HG03432 (cell line): ENCODE data around the gene OR2T11.
"Not testable (repeated sequence)": the region's sequence is repeated elsewhere in the genome, so short reads cannot be mapped to it uniquely, and the experiment has no call there.

Experiments used
- ATAC-seq: cut with Tn5 transposase; IDR thresholded peaks from one replicate; pipeline ENCODE4 v1.9.1; 2021; ENCODE audit warnings: mild to moderate bottlenecking, moderate library complexity; ENCODE audit not compliant: unreplicated experiment

Gene OR2T11

GRCh38 chr1:248621770-248622169 is 13.1 kb downstream of the OR2T11 start:
- ATAC-seq, result no peak

GRCh38 chr1:248618878-248619277 is 16.0 kb downstream of the OR2T11 start:
- no peak for ATAC-seq

DNA sequence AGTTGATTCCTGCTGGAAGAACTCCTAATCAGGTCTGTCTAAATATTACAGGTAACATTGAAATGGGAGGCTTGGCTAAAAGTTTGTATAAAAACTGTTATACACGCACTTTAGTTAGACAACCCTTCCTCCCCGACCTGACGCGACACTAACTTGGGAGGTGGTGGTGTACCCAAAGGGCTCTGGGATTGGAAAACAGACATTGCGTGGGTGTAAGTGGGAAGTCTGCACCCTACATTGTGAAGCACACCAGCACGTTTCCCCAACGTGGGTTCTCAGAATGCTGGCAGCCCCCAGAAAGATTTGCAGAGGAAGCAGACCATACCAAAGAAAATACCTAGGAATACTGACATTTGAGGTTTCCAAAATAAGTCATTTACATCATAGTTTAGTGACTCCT is 16.8 kb downstream of the OR2T11 start:
- no peak for ATAC-seq

DNA sequence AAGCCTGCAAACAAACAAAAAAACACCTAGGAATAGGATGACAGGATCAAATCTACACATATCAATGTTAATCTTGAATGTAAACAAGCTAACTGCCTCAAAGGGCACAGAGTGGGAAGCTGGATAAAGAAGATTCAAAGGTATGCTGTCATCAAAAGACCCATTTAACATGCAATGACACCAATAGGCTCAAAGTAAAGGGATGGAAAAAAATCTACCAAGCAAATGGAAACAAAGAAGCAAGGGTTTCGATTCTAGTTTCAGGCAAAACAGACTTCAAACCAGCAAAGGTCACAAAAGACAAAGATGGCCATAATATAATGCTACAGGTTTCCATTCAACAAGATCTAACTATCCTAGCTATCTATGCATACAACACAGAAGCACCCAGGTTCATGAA is 21.1 kb downstream of the OR2T11 start:
- no peak for ATAC-seq

DNA sequence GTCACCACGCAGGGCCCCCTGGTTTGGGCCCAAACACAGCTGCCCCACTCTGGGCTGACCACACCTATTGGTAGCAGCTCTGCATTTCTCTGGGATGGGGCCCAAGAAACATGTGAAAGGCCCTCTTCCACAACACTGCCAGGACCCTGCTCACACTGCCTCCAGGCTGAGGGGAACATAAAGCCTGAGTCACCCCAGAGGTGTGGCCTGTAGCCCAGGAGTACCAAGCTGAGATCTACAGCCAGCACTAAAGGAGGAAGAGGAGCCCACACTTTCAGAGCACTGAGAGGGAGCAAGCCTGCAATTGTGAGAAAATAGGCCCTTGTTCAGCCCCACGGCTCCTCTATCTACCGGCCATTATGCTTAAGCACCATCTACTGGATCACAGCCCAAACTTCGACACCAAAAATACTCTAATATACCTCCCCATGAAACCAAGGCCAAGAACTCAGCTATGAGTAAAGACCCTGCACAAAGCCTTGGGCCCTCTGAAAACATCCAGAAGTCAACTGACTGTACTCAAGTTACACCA is 22.9 kb downstream of the OR2T11 start:
- no peak for ATAC-seq

- ATAC-seq, result no peak
These were observed 24.6 kb downstream of the OR2T11 start for GRCh38 chr1:248610301-248610700.

- no peak for ATAC-seq
These were observed 35.5 kb downstream of the OR2T11 start for GRCh38 chr1:248599396-248599795.

DNA sequence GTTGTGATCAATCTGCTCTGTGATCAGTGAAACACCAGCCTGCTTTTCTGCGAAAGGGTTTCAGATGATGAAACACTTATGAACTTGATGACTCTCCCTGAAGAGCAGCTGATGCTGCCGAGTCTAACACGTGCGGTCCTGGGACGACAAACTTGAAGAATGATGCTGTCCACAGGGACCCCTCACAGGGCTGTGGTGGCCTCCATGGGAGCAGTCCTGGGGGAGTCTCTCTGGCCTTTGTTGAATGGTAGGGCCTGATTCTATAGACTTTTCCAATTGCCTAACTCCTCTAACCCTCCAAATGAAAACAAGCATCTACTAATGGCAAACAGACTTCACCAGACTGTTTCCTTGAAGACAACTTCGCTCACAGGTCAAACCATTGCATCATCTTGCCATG is 37.3 kb downstream of the OR2T11 start, which contains the start of gene OR2T10:
TSS of gene OR2T10 (minus strand) at position 112 of the 400 bp plus-strand sequence. CDS start 3,932 bp downstream, outside the sequence.
- ATAC-seq, result no peak

DNA sequence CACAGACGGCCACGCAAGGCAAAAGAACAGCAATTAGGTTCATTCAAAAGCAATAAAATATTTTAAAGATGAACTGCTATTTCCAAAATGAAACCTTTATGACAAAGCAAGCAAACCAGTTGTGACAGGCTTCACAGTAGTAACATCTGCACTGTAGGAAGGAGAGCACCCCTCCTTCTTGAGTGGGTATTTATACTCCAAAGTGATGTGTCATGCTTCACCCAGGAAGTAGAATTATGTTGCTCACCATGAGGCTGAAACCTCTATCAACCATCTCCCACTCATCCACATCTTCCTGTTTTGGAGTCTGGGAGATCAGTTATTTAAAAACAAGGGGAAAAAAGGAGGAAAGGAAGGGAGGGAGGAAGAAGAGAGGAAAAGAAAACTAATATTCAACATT is 38.3 kb downstream of the OR2T11 start:
- no peak for ATAC-seq

DNA sequence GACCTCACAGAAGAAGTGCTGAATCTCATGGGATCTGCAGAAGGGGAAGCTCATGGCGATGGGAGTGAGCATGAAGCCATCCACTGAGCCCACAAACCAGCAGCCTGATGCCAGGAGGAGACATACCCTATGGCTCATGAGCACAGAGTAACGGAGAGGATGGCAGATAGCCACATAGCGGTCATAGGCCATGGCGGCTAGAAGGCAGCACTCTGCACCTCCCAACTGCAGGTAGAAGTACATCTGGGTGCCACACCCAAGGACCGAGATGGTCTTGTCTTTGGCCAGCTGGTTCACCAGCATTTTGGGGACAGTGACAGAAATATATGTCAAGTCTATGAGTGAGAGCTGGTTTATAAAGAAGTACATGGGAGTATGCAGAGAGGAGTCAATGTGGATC is 41.7 kb downstream of the OR2T11 start:
- no peak for ATAC-seq

DNA sequence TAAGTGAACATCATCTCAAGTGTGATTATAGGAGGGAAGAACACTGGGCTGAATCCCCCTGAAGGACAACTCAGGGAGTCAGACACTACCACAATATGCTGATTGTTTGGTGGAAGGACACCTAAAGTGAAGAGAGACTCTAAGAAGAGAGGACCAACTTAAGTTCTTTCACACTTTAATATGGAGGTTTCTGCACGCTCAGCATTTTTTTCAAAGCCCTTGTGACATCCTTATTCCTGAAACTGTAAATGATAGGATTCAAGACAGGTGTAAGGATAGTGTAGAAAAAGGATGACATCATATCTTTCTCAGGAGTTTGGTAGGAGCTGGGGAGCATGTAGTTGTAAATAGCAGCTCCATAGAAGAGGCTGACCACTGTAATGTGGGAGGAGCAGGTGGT is 42.2 kb downstream of the OR2T11 start:
- ATAC-seq, result no peak

- ATAC-seq, result no peak
These were observed 44.8 kb downstream of the OR2T11 start for GRCh38 chr1:248590055-248590454.

DNA sequence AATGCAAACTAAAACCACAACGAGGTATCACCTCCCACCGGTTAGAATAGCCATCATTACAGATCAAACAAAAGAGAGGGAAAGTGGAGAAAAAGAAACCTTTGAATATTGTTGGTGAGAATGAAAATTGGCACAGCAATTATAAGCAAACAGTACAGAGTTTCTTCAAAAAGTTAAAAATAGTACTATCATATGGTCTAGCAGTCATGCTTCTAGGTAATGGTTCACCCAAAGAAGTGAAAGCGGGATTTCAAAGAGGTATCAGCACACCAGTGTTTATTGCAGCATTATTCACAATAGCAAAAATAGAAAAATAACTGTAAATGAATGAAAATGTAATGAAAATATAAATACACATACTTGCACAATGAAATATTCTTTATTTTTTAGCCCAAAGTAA is 45.6 kb downstream of the OR2T11 start:
- ATAC-seq, result no peak

GRCh38 chr1:248585266-248585665 is 49.6 kb downstream of the OR2T11 start:
- ATAC-seq, result no peak

- ATAC-seq, result no peak
These were observed 58.5 kb downstream of the OR2T11 start for GRCh38 chr1:248576260-248576980.

DNA sequence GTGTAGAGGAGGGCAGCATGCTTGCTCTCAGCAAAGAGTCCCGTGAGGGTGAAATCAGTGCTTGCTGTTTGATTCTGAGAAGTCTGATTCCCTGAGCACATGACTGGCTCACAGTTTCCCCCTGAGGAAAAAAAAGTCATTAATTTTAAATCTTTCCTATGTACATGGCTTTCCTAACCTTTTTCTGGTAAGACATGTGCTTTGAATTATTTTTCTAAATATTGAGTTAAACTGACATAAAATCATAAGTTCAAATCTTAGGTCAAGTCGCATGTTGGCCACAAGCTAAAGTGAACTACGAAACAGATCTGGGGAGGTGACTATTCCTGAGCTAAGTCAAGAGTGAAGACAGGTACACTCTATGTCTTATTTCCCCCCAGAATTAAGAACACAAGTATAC is 60.2 kb downstream of the OR2T11 start, which contains the start of gene OR2T34:
TSS of gene OR2T34 (minus strand) at position 101 of the 400 bp plus-strand sequence. CDS start at position 101, 0 bp downstream.
- not testable (repeated sequence) for ATAC-seq

DNA sequence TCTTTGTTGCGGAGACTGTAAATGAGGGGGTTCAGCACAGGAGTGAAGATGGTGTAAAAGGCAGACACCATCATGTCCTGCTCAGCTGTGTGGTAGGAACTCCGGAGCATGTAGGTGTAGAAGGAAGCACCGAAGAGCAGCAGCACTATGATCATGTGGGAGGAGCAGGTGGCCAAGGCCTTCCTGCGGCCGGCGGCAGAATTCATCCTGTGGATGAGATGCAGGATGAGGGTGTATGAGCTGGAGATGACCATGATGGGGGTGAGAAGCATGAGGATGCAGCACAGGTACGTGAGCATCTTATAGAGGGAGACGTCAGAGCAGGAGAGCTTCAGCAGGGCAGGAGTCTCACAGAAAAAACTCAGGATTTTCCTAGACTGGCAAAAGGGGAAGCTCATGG is 61.0 kb downstream of the OR2T11 start:
- ATAC-seq, result not testable (repeated sequence)
